Natural killer cell (primary cell): ENCODE data around the gene PSMA7. TPM values are rescaled to one million over a fixed set of nuclear protein-coding genes. Genes with fewer than 3 reads are reported as not detected.

Source experiments
- ATAC-seq, 3 donors: fragments of 150-1000 bp in 2 of 3; fragments of 200-7000 bp in 1 of 3; cut with Tn5 transposase; 1 replicate in 1 of 3; 2 replicates in 2 of 3; pipeline ENCODE4 v1.10.0; 2021; ENCODE audit warnings: mild to moderate bottlenecking in 2 of 3, moderate library complexity in 2 of 3
- DNase-seq, 2 donors: peaks; one replicate each; pipeline versions ENCODE4 v3.0.0 to v3.0.0-alpha.2; 2013 to 2021; ENCODE audit warnings: mixed read lengths in 1 of 2
- H3K27ac ChIP-seq: one replicate; pipeline ENCODE4 v1.5.1; 2013; ENCODE audit warnings: mild to moderate bottlenecking, low read length
- H3K27me3 ChIP-seq: one replicate; pipeline ENCODE4 v1.6.1; 2013; ENCODE audit warnings: low read length; ENCODE audit not compliant: control insufficient read depth, insufficient read depth
- H3K36me3 ChIP-seq: one replicate; pipeline ENCODE4 v1.6.1; 2013; ENCODE audit warnings: low read length; ENCODE audit not compliant: control insufficient read depth, insufficient read depth
- H3K4me1 ChIP-seq: one replicate; pipeline ENCODE4 v1.6.1; 2013; ENCODE audit warnings: low read length; ENCODE audit not compliant: control insufficient read depth, insufficient read depth
- H3K4me3 ChIP-seq: one replicate; pipeline ENCODE4 v1.5.1; 2013; ENCODE audit warnings: low read length
- H3K9me3 ChIP-seq: one replicate; pipeline ENCODE4 v1.6.1; 2013; ENCODE audit warnings: low read length; ENCODE audit not compliant: control insufficient read depth, insufficient read depth
- H3K27ac Mint-ChIP-seq, 2 donors: one replicate each; pipeline ENCODE4 v1.8.0; 2022; ENCODE audit warnings: mild to moderate bottlenecking in 2 of 2, mixed read lengths in 2 of 2, moderate library complexity in 1 of 2
- H3K27me3 Mint-ChIP-seq, 2 donors: one replicate each; pipeline ENCODE4 v1.8.0; 2022; ENCODE audit warnings: low read depth in 2 of 2, mixed read lengths in 2 of 2
- H3K36me3 Mint-ChIP-seq: one replicate; pipeline ENCODE4 v1.8.0; 2022; ENCODE audit warnings: mixed read lengths
- H3K4me1 Mint-ChIP-seq, 2 donors: one replicate each; pipeline ENCODE4 v1.8.0; 2022; ENCODE audit warnings: mixed read lengths in 2 of 2
- H3K4me3 Mint-ChIP-seq: one replicate; pipeline ENCODE4 v1.8.0; 2022; ENCODE audit warnings: mild to moderate bottlenecking, moderate library complexity, mixed read lengths
- H3K9me3 Mint-ChIP-seq, 2 donors: one replicate each; pipeline ENCODE4 v1.8.0; 2022; ENCODE audit warnings: mixed read lengths in 2 of 2
- WGBS: methylation state at CpG from one replicate; pipeline ENCODE4 v1.1.7; 2013; ENCODE audit warnings: missing lambda C conversion rate; ENCODE audit not compliant: insufficient coverage; 5-methylcytosine and 5-hydroxymethylcytosine counted together
- intact Hi-C: fragments of 100-400 bp; cut with micrococcal nuclease; formaldehyde crosslinking; loops from one replicate; pipeline ENCODE4 v1.14.2; 2022
- total RNA-seq, 4 donors: library from RNA; stranded (reverse); fragments of 120-200 nt in 1 of 4; gene quantifications; one replicate each; pipeline versions ENCODE4 v1.2.3 to v1.2.4, GENCODE V29; 2013 to 2022
- TF ChIP-seq, protein P1 (sequence below): fragments of 200-600 bp; IDR thresholded peaks from one replicate; pipeline ENCODE4 v1.8.0; 2022; ENCODE audit warnings: antibody characterized with exemption

PSMA7 gene
- total RNA-seq, 3 donors from 2014 or later (not counting 1 experiment from before 2014, with no cell fraction given): 154 to 177 (median 168) TPM

- no peak for DNase-seq
- H3K4me1 Mint-ChIP-seq: peaks cover 5 to 18% of the 10 kb centered on the region in 2 donors
- H3K4me3 Mint-ChIP-seq: no peak overlapping the region
- intact Hi-C loops: loop anchor here (2.0 kb wide), 1 partner anchor 147 kb away; no protein-coding TSS in a partner anchor
- peaks cover 8% of the 10 kb centered on the region for H3K36me3 ChIP-seq
- TF ChIP-seq, protein P1, sequence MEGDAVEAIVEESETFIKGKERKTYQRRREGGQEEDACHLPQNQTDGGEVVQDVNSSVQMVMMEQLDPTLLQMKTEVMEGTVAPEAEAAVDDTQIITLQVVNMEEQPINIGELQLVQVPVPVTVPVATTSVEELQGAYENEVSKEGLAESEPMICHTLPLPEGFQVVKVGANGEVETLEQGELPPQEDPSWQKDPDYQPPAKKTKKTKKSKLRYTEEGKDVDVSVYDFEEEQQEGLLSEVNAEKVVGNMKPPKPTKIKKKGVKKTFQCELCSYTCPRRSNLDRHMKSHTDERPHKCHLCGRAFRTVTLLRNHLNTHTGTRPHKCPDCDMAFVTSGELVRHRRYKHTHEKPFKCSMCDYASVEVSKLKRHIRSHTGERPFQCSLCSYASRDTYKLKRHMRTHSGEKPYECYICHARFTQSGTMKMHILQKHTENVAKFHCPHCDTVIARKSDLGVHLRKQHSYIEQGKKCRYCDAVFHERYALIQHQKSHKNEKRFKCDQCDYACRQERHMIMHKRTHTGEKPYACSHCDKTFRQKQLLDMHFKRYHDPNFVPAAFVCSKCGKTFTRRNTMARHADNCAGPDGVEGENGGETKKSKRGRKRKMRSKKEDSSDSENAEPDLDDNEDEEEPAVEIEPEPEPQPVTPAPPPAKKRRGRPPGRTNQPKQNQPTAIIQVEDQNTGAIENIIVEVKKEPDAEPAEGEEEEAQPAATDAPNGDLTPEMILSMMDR: no peak
- H3K4me1 ChIP-seq: peaks cover 18% of the 10 kb centered on the region
- no peak overlapping the region for H3K27ac ChIP-seq
- H3K27ac Mint-ChIP-seq: no peak overlapping the region
- no peaks in the 10 kb centered on the region for H3K36me3 Mint-ChIP-seq
- no peaks in the 10 kb centered on the region for H3K27me3 Mint-ChIP-seq
- no peak overlapping the region for H3K4me3 ChIP-seq
- no peaks in the 10 kb centered on the region for H3K9me3 ChIP-seq
- WGBS: 81% methylated on average over 23 of the region's 25 CpGs
- H3K9me3 Mint-ChIP-seq: peaks cover 0 to 2% of the 10 kb centered on the region in 2 donors
- no peak for ATAC-seq
- no peaks in the 10 kb centered on the region for H3K27me3 ChIP-seq
These were observed 14.3 kb upstream of the PSMA7 start for GRCh38 chr20:62157387-62158087.

DNA sequence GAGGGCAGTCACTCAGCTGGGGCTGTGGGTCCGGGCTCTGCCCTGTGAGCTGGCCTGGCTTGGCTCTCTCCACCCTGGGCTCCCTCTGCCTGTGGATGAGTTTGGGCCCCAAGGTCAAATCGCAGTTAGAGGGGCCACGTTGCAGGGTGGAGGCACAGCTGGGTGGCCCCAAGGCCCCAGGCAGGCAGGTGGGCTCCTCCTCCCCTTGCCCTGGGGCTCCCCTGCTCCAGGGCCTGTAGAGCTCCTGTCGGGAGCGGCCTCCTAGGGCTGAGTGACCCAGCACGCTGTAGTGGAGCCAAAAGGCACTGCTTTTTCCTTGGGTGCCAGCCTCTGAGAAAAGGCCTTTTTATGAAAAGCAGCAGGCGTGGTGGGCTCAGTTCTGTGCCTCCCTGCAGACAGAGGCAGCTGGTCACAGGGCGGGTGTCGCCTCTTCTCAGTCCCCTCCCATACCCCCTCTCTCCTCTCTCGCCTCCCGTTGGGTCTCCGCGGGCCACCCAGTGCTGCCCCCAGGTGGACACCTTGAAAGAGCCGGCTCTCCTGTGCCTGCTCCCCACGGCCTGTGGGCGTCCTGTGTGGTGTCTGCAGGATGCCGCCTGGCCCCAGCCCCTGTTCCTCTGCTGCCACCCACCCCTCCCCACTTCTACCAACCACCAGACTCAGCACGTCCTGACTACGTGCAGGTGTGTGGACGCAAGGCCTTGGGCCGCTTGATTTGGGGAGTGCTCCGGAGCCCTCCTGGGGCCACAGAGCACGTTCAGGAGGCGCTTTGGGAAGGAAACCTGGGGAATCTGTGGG lies 13.6 kb upstream of the PSMA7 start:
- H3K9me3 Mint-ChIP-seq: peaks cover 0 to 2% of the 10 kb centered on the region in 2 donors
- peaks cover 8% of the 10 kb centered on the region for H3K36me3 ChIP-seq
- H3K27me3 Mint-ChIP-seq: no peaks in the 10 kb centered on the region
- H3K4me3 ChIP-seq: no peak overlapping the region
- no peak overlapping the region for H3K27ac ChIP-seq
- DNase-seq: peak; percentile 69 to 80
- H3K27ac Mint-ChIP-seq: no peak overlapping the region
- no peaks in the 10 kb centered on the region for H3K9me3 ChIP-seq
- no peaks in the 10 kb centered on the region for H3K36me3 Mint-ChIP-seq
- H3K4me1 Mint-ChIP-seq: peaks cover 5 to 23% of the 10 kb centered on the region in 2 donors
- intact Hi-C loops: loop anchor here (2.0 kb wide), 1 partner anchor 146 kb away; no protein-coding TSS in a partner anchor
- TF ChIP-seq, protein P1: peak; percentile 74
- peak; percentile 88 to 94 (median 94) for ATAC-seq
- WGBS: 51% methylated on average over 24 of the region's 24 CpGs
- H3K4me3 Mint-ChIP-seq: no peak overlapping the region
- H3K27me3 ChIP-seq: no peaks in the 10 kb centered on the region
- H3K4me1 ChIP-seq: peaks cover 18% of the 10 kb centered on the region

- TF ChIP-seq, protein P1: no peak
- Histone ChIP-seq H3K27me3 (no peaks in the 10 kb centered on the region), H3K36me3 (peaks cover 2% of the 10 kb centered on the region), H3K4me1 (peaks cover 18% of the 10 kb centered on the region), H3K4me3 (no peak overlapping the region), H3K27ac (no peak overlapping the region), H3K9me3 (no peaks in the 10 kb centered on the region)
- peaks cover 0 to 2% of the 10 kb centered on the region in 2 donors for H3K9me3 Mint-ChIP-seq
- peaks cover 5 to 23% of the 10 kb centered on the region in 2 donors for H3K4me1 Mint-ChIP-seq
- 100% methylated on average over 1 of the region's 3 CpGs for WGBS
- H3K27ac Mint-ChIP-seq: peak overlapping the region in 1 of 2 donors; percentile 55
- no peaks in the 10 kb centered on the region for H3K27me3 Mint-ChIP-seq
- H3K36me3 Mint-ChIP-seq: no peaks in the 10 kb centered on the region
- ATAC-seq (no peak), DNase-seq (no peak)
- H3K4me3 Mint-ChIP-seq: no peak overlapping the region
- intact Hi-C loops: loop anchor here (2.0 kb wide), 1 partner anchor 145 kb away; no protein-coding TSS in a partner anchor
These were observed 13.0 kb upstream of the PSMA7 start for GRCh38 chr20:62156254-62156556.
